ENCODE results near the gene UTS2R.

Gene UTS2R

DNA sequence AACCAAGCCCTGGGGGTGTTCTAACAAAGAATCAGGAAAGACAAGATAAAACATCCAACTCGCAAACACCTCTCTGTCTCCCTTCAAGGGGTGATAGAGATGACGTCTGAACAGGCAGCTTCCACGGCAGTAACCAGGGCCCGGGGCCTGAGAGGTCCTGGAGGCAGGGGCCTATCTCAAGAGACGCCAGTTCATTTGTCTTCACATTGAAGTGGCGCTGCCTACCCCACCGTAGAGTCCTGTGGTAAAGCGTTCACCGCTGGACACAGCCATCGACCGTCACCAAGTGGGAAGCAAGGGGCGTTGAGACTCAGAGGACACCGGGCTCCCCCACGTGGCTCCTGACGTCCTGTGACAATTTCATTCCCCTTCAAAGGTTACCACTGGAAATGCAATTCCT, 21.4 kb downstream of the UTS2R start:
- Histone ChIP-seq H3K27me3 (ENCODE audit: insufficient read depth, low read length) (no peaks in the 10 kb centered on the region), H2AFZ (ENCODE audit: low read length, unreplicated experiment) (no peak overlapping the region), H3K27ac (ENCODE audit: low read depth, low read length) (no peak overlapping the region), H3K79me2 (ENCODE audit: control insufficient read depth, insufficient read depth, low read length, unreplicated experiment) (no peaks in the 10 kb centered on the region), H3K4me3 (ENCODE audit: low read depth, low read length) (no peak overlapping the region), H3K36me3 (ENCODE audit: insufficient read depth, low read length) (no peaks in the 10 kb centered on the region), H3K4me1 (ENCODE audit: control insufficient read depth, insufficient read depth, low read length, unreplicated experiment) (peaks cover 21% of the 10 kb centered on the region)

DNA sequence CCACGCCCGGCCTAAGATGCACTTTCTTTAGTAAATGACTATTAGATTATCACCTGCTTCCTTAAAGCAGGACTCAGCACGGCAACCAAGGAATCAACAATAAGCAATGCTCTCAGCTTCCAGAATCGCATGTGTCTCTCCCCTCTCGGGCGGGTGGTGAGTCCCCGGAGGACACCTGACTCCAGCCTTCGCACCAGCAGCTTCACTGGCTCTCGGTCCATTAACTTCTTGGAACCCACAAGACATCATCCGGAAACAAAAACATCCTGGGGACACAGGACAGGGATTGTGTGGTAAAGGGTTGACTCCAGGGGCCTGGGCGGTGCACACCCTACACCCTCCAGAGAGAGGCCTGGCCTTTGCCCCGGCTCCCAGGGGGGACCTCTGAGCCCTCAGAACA, 22.7 kb downstream of the UTS2R start:
- H3K27me3 ChIP-seq (ENCODE audit: insufficient read depth, low read length) = no peaks in the 10 kb centered on the region
- no peak overlapping the region for H3K4me3 ChIP-seq (ENCODE audit: low read depth, low read length)
- H3K36me3 ChIP-seq (ENCODE audit: insufficient read depth, low read length) = no peaks in the 10 kb centered on the region
- peaks cover 30% of the 10 kb centered on the region for H3K4me1 ChIP-seq (ENCODE audit: control insufficient read depth, insufficient read depth, low read length, unreplicated experiment)
- H2AFZ ChIP-seq (ENCODE audit: low read length, unreplicated experiment) = no peak overlapping the region
- no peak overlapping the region for H3K27ac ChIP-seq (ENCODE audit: low read depth, low read length)
- no peaks in the 10 kb centered on the region for H3K79me2 ChIP-seq (ENCODE audit: control insufficient read depth, insufficient read depth, low read length, unreplicated experiment)

DNA sequence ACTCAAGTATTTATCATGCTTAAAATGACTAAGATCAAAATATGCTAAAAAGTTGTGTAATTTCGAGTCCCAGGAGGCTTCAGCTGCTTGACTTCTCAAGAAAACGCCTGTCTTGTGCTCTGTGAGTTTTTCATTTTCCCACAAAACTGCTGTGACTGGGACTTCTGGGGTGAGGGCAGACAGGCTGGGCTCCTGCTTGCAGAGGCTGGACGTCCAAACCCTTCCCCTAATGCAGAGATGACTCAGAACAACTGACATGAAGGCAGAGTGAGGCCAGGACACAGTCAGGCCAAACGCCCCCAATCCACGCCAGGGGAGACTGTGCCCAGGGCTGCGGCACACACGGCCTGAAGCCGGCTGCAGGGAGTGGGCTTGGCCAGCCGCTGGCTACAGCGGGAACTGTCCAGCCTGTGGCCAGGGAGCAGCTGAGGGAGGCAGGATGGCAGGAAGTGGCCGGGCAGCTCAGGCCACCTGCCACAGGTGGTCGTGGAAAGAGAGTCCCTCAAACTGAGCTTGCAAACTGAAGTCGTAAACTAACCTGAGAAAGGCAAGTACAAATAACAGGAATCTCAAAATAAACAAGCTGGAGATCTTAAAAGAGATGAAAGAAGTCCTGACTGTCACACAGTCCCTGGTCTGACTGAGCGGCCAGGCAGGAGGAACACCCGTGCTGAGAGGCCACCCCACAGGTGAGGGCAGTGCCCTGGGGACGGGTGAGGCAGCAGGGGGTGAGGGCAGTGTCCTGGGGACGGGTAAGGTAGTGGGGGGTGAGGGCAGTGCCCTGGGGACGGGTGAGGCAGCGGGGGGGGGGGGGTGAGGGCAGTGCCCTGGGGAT, 25.3 kb downstream of the UTS2R start:
- peak overlapping the region; percentile 36; the same call in 1 of the 2 replicates for H3K4me3 ChIP-seq (ENCODE audit: low read depth, low read length)
- H3K79me2 ChIP-seq (ENCODE audit: control insufficient read depth, insufficient read depth, low read length, unreplicated experiment) = no peaks in the 10 kb centered on the region
- H3K27ac ChIP-seq (ENCODE audit: low read depth, low read length) = peak overlapping the region; percentile 97
- no peaks in the 10 kb centered on the region for H3K36me3 ChIP-seq (ENCODE audit: insufficient read depth, low read length)
- H2AFZ ChIP-seq (ENCODE audit: low read length, unreplicated experiment) = no peak overlapping the region
- no peaks in the 10 kb centered on the region for H3K27me3 ChIP-seq (ENCODE audit: insufficient read depth, low read length)
- H3K4me1 ChIP-seq (ENCODE audit: control insufficient read depth, insufficient read depth, low read length, unreplicated experiment) = peaks cover 38% of the 10 kb centered on the region

DNA sequence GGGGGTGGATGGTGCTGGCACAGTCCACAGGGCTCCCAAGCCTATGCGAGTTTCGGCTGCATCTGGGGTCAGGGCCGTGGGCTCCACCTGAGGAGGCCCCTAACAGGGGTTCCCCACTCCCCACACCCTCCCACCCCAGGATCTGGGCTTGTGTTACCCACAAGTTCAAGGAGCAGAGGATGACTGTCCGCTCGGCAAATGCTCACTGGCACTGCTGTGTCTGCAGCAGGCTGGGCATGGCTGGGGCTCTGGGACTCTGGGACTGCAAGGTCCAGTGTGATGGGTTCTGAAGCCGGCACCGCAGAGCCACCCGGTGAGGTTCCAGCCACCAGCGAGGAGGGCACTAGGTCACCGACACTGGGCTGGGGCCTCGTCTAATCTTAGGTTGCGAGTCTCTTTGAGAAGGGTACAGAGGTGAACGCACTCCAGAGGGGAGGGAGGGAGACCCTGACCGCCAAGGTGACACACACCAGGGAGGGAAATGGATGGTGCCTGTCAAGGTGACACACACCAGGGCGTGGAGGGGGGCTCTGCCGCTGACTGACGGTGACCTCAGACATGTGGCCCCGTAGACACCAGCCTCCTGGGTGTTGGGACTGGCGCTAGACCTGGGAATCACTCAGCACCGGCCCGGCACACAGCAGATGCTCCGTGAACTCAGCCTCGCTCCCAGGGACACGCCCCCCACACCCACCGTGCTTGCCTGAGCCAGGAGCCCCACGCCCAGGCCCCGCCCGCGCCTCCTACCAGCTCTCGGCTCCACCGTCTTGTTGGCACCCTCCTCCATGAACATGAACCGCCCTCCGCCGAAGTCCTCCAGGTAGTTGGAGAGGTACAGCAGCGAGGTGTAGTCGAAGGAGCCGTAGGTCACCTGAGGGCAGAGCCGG, 26.1 kb downstream of the UTS2R start:
- H3K4me3 ChIP-seq (ENCODE audit: low read depth, low read length) = no peak overlapping the region
- H3K36me3 ChIP-seq (ENCODE audit: insufficient read depth, low read length) = no peaks in the 10 kb centered on the region
- no peak overlapping the region for H2AFZ ChIP-seq (ENCODE audit: low read length, unreplicated experiment)
- no peaks in the 10 kb centered on the region for H3K79me2 ChIP-seq (ENCODE audit: control insufficient read depth, insufficient read depth, low read length, unreplicated experiment)
- no peaks in the 10 kb centered on the region for H3K27me3 ChIP-seq (ENCODE audit: insufficient read depth, low read length)
- H3K4me1 ChIP-seq (ENCODE audit: control insufficient read depth, insufficient read depth, low read length, unreplicated experiment) = peaks cover 38% of the 10 kb centered on the region
- H3K27ac ChIP-seq (ENCODE audit: low read depth, low read length) = peak overlapping the region; percentile 97

DNA sequence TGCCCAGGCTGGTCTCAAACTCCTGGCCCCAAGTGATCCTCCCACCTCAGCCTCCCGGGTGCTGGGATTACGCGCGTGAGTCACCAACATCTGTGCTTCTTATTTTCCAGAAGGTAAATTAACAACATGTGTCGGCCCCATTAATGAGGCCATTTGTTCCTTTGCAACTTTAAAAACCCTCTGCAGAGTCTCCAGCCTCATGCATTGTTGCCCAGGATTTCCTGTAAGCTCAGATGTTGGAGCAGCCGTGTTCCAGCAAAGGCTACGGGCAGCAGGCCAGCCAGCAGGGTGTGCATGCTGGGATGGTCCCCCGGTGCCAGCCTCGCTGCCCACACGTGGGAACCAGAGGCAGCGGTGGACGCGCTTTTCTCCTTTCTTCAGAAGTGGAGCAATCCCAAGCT, 27.5 kb downstream of the UTS2R start:
- Histone ChIP-seq H3K79me2 (ENCODE audit: control insufficient read depth, insufficient read depth, low read length, unreplicated experiment) (no peaks in the 10 kb centered on the region), H2AFZ (ENCODE audit: low read length, unreplicated experiment) (no peak overlapping the region), H3K27me3 (ENCODE audit: insufficient read depth, low read length) (no peaks in the 10 kb centered on the region), H3K4me3 (ENCODE audit: low read depth, low read length) (no peak overlapping the region), H3K27ac (ENCODE audit: low read depth, low read length) (peak overlapping the region; percentile 40; the same call in 1 of the 2 replicates), H3K36me3 (ENCODE audit: insufficient read depth, low read length) (no peaks in the 10 kb centered on the region), H3K4me1 (ENCODE audit: control insufficient read depth, insufficient read depth, low read length, unreplicated experiment) (peaks cover 38% of the 10 kb centered on the region)

DNA sequence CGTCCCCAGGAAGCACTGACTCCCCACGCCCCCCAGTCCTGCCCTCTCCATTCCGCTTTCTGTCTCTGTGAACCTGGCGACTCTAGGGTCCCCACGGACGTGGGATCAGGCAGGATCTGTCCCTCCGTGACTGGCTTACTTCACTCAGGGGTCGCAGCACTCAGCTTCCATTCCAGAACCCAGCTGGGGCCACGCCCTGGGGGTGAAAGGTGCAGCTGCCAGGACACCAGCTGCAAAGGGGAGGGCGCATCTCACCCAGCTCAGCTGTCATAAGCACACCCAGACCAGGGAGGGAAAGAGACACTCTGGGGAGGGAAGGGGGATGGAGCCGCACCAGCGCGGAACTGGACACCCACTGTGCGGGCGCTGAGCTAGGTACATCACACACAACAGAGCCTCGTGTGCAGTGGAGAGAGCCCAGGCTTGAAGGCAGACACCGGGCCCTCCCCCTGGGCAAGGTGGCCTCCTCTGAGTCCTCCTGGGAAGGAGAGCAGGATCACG, 28.1 kb downstream of the UTS2R start:
- Histone ChIP-seq H3K27ac (ENCODE audit: low read depth, low read length) (peak overlapping the region; percentile 40; the same call in 1 of the 2 replicates), H3K36me3 (ENCODE audit: insufficient read depth, low read length) (no peaks in the 10 kb centered on the region), H3K79me2 (ENCODE audit: control insufficient read depth, insufficient read depth, low read length, unreplicated experiment) (no peaks in the 10 kb centered on the region), H3K4me3 (ENCODE audit: low read depth, low read length) (no peak overlapping the region), H3K4me1 (ENCODE audit: control insufficient read depth, insufficient read depth, low read length, unreplicated experiment) (peaks cover 38% of the 10 kb centered on the region), H2AFZ (ENCODE audit: low read length, unreplicated experiment) (no peak overlapping the region), H3K27me3 (ENCODE audit: insufficient read depth, low read length) (no peaks in the 10 kb centered on the region)

DNA sequence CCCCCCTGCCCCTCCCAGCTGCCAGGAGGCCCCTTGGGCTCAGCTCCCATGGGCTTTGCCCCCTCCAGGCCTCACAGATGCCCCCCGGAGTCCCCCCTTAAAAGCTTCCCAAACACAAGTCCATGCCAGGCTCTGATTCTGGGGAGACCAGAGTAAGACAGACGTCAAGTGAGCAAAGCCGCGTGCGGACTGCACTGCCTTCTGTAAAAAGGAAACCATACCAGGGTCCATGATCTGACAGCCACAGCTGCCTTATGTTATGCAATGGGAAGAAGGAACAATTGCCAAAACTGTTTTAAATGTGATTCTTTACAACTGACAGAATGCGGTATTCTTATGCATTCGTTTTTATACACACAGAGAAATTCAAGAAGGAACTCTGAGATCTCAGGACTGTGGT, 28.6 kb downstream of the UTS2R start:
- H3K36me3 ChIP-seq (ENCODE audit: insufficient read depth, low read length) = no peaks in the 10 kb centered on the region

DNA sequence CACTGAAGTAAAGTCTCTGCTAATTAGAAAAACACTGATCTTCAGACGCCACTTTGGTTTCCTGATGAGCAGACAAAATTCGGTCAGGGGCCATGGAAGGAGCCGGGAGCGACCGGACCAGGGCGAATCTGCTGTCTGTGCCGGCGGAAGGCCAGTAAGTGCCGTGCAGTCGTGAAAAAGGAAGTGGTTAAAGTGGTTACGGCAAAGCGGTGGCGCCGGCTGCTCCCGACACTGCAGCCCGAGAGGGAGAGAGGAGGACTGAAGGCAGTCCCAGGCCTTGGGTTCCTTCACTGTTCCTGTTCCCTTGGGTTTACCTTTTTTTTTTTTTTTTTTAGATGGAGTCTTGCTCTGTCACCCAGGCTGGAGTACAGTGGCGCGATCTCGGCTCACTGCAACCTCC, 29.3 kb downstream of the UTS2R start:
- no peaks in the 10 kb centered on the region for H3K79me2 ChIP-seq (ENCODE audit: control insufficient read depth, insufficient read depth, low read length, unreplicated experiment)
- no peaks in the 10 kb centered on the region for H3K36me3 ChIP-seq (ENCODE audit: insufficient read depth, low read length)
- H3K4me1 ChIP-seq (ENCODE audit: control insufficient read depth, insufficient read depth, low read length, unreplicated experiment) = peaks cover 36% of the 10 kb centered on the region
- H3K4me3 ChIP-seq (ENCODE audit: low read depth, low read length) = no peak overlapping the region
- H2AFZ ChIP-seq (ENCODE audit: low read length, unreplicated experiment) = no peak overlapping the region
- H3K27me3 ChIP-seq (ENCODE audit: insufficient read depth, low read length) = no peaks in the 10 kb centered on the region
- H3K27ac ChIP-seq (ENCODE audit: low read depth, low read length) = no peak overlapping the region

More for the DNA sequence above, 28.6 kb downstream of the UTS2R start:
- H3K27ac ChIP-seq (ENCODE audit: low read depth, low read length) = no peak overlapping the region
- H3K27me3 ChIP-seq (ENCODE audit: insufficient read depth, low read length) = no peaks in the 10 kb centered on the region
- no peak overlapping the region for H3K4me3 ChIP-seq (ENCODE audit: low read depth, low read length)
- no peak overlapping the region for H2AFZ ChIP-seq (ENCODE audit: low read length, unreplicated experiment)
- peaks cover 38% of the 10 kb centered on the region for H3K4me1 ChIP-seq (ENCODE audit: control insufficient read depth, insufficient read depth, low read length, unreplicated experiment)
- H3K79me2 ChIP-seq (ENCODE audit: control insufficient read depth, insufficient read depth, low read length, unreplicated experiment) = no peaks in the 10 kb centered on the region

DNA sequence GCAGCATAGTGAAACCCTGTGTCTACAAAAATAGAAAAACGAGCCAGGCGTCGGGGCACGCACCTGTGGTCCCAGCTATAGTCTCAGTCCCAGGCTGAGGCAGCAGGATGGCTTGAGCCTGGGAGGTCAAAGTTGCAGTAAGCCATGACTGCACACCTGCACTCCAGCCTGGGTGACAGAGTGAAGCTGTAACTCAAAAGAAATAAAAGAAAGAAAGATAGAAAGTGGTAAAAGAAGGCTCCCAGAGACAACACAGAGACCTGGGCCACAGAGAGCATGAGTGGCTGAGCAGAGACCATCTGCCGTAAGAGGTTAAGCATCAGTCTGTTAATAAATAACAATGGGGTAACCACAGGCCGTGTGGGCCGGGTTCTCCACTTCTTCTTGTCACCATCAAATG, 31.3 kb downstream of the UTS2R start:
- Histone ChIP-seq H3K36me3 (ENCODE audit: insufficient read depth, low read length) (no peaks in the 10 kb centered on the region), H3K27ac (ENCODE audit: low read depth, low read length) (no peak overlapping the region), H3K79me2 (ENCODE audit: control insufficient read depth, insufficient read depth, low read length, unreplicated experiment) (no peaks in the 10 kb centered on the region), H3K27me3 (ENCODE audit: insufficient read depth, low read length) (no peaks in the 10 kb centered on the region), H2AFZ (ENCODE audit: low read length, unreplicated experiment) (no peak overlapping the region), H3K4me3 (ENCODE audit: low read depth, low read length) (no peak overlapping the region), H3K4me1 (ENCODE audit: control insufficient read depth, insufficient read depth, low read length, unreplicated experiment) (peaks cover 23% of the 10 kb centered on the region)

DNA sequence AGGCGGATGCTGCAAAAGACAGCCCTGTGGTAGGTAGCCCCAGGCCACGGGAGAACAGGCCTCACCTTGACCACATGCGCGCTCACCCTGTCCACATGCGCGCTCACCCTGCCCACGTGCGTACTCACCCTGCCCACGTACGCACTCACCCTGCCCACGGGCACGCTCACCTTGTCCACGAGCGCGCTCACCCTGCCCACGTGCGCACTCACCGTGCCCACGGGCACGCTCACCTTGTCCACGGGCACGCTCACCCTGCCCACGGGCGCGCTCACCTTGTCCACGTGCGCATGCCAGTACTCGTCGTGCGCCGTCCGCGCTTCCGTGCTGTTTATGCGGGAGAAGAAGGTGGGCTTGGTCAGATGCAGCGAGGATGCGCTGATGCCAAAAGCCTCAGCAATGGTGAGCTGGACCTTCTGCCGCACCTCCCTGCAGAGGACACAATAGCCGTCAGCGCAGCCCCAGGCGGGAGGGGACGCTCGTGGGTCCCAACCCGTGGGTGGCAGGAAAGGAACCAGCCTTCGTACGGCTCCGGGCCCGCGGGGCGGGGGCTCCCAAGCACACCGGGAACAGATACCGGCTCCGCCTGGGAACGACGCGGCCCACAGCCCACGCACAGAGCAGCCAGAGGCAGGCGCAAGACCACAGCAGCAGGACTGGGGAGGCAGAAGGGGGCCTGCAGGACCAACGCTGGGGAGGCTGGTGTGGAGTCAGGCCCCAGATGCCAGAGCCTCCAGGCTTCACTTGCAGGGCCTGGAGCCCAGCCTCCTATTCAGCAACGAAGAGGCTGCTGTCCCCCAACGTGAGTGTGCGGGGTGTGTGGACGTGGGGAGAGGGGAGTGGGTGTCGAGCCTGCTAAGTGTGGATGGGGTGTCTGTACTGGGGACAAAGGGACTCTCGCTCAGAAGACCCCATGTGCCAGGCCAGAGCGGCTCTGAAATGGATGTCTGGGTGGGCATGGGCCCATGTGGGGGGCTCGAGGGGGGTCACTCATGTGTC, 32.4 kb downstream of the UTS2R start:
- Histone ChIP-seq H3K4me1 (ENCODE audit: control insufficient read depth, insufficient read depth, low read length, unreplicated experiment) (peaks cover 16% of the 10 kb centered on the region), H3K79me2 (ENCODE audit: control insufficient read depth, insufficient read depth, low read length, unreplicated experiment) (no peaks in the 10 kb centered on the region), H3K4me3 (ENCODE audit: low read depth, low read length) (no peak overlapping the region), H3K27ac (ENCODE audit: low read depth, low read length) (no peak overlapping the region), H2AFZ (ENCODE audit: low read length, unreplicated experiment) (no peak overlapping the region), H3K27me3 (ENCODE audit: insufficient read depth, low read length) (no peaks in the 10 kb centered on the region), H3K36me3 (ENCODE audit: insufficient read depth, low read length) (no peaks in the 10 kb centered on the region)
